Fibroblast of skin of right quadriceps (primary cell): ENCODE results near the gene TEX2.

Experiments
- DNase-seq: peaks from one replicate; pipeline ENCODE4 v3.0.0-alpha.2; 2013

TEX2 gene

GRCh38 chr17:64269687-64270649 is 6.9 kb upstream of the TEX2 start:
- DNase-seq: no peak

GRCh38 chr17:64264891-64265290 is 1.8 kb upstream of the TEX2 start:
- no peak for DNase-seq

DNA sequence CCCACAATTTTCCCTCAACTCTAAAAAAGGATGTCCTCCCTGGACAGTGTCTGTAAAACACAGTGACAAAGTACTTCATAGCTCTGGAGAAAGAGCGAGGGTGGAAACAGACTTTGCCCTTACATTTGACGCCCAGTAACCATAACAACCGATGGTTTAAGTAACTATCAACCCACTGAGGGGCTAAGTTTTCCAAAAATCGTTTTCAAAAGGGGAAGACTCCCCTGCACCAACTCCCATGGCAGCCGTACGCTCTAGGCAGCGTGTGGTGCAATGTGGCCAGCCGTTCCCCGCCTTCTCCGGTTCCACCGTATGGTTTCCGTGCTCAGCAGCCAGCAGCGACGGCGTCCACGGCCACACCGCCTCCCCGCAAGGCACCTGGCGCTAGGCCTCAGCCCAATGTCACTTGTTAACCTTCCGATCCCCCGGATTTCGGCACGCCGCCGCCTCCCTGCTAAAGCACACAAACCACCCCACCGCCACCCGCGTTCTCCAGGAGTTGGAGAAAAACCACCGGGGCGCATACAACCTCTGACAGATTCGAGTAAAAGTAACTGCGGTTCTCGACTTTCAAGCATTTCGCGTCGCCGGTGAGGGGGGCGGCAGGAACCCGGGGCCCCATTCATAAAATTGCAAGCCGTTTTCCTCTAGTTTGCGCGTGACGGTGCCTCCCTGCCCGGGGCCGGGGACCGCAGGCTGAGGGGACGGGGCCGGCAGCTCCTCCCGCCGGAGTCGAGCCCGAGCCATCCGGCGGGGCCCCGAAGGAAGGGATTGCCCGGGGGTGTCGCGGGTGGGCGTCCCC is 661 bp downstream of the TEX2 start:
- no peak for DNase-seq

DNA sequence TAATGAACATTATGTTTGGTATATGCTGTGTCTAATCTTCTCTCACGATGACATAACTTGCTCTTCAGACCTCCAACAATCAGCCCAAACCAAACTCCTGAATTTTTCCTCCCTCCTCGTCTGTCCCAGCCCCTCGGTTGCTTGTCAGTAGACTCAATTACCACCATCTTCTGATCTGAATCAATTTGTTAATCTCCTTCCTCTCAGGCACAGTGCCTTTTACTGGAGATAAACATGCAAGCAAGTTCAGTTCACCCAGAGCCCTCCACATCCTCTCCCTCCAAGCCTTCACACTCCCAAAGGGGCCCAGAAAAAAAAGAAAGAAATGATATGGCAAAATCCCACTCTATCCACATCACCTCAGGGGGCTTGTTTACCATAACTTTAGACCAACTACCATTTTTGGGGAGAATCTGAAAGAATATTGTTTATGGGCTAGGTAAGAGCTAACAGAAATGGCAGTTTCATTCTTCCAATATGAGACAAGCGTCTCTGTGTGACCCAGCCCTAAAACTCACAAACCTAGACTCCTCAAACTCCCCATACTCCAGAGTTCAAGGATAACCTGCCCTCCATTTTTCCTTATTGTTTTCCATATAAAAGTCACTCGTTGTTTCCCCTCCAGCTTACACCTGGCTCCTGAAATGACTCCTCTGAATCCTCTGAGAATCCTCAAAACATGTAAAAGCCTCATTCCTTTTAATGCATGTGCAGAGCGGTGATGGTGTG is 1.5 kb downstream of the TEX2 start:
- no peak for DNase-seq

- DNase-seq: no peak
Measured at GRCh38 chr17:64260886-64261285, 2.2 kb downstream of the TEX2 start.

DNA sequence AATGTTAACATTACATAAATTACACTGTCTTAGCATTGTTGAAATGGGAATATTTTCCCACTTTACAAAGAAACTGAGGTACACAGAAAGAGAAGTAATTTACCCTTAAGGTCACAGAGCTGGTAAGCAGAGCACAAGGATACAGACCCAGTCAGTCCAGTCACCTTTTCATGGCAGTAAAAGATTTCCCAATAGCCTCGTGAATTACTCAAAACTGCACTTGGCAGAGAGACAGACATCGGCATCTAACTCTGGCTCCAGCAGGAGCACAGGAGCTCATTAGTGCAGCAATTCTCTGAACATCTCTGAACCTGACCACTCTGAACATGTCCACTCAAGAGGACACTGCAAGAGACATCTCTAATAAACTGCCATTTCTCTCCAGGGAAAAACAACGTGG is 3.1 kb downstream of the TEX2 start:
- DNase-seq: peak; percentile 40

- no peak for DNase-seq
Measured at GRCh38 chr17:64259426-64259825, 3.6 kb downstream of the TEX2 start.

DNA sequence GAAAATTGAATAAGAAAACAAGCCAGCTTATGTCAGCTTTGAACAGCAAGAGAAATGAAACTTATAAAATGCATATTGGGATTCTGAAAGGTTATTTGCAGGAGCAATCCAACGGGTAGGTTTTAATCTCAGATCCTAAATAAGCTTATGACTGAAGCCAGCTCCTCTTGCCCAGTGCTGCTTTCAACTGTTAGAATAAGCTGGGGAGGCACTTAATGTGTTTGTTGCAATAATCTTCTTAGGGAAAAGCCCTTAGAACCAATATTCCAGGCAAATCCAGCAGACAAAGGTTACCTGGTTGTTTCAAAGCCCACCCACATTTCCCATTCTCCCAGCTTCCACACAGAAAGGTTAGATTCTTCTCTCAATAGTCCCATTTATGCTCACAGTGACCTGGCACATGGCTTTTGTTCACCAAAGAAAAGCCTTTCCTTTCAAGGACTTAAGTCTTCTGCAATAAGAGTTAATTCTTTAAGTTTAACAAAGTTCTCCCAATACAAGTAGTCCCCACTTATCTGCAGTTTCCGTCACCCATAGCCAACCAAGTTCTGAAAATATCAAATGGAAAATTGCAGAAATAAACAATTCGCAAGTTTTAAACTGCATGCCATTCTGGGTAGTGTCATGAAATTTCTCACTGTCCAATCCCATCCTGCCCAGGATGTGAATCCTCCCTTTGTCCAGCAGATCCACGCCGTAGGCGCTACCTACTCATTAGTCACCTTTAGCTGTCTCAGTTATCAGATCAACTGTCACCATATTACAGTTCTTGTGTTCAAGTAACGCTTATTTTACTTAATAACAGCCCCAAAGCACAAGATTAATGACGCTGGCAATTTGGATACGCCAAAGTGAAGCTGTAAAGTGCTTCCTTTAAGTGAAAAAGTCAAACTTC is 5.9 kb downstream of the TEX2 start:
- DNase-seq: no peak

GRCh38 chr17:64255764-64256163 is 7.3 kb downstream of the TEX2 start:
- DNase-seq: no peak

GRCh38 chr17:64254755-64255154 is 8.3 kb downstream of the TEX2 start:
- DNase-seq: no peak

GRCh38 chr17:64253470-64253869 is 9.6 kb downstream of the TEX2 start:
- DNase-seq: no peak

GRCh38 chr17:64252831-64253230 is 10.2 kb downstream of the TEX2 start:
- DNase-seq: peak; percentile 23

DNA sequence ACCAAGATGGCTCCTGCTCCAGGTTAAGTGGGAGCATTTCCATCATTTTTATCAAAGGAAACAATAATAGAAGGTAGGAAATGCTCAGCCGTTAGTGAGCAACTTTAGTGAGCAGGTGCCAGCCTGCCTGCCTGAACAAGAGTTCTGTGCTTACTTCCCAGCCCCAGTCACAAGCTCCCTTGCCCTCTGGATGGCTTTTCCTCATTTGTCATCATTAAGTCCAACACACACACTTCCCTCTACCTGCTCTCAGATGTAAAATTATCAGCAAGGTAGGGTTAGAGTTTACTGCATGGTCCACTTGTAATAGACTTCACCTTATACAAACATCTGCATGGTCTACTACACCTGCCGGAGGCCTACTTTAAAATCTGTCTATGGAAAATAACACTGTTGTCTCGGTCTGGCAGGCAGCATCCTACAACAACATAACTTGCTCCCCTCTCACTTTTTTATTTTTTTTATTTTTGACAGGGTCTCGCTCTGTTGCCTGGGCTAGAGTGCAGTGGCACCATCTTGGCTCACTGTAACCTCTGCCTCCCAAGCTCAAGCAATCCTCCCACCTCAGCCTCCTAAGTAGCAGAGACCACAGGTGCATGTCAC is 12.7 kb downstream of the TEX2 start:
- DNase-seq: no peak

DNA sequence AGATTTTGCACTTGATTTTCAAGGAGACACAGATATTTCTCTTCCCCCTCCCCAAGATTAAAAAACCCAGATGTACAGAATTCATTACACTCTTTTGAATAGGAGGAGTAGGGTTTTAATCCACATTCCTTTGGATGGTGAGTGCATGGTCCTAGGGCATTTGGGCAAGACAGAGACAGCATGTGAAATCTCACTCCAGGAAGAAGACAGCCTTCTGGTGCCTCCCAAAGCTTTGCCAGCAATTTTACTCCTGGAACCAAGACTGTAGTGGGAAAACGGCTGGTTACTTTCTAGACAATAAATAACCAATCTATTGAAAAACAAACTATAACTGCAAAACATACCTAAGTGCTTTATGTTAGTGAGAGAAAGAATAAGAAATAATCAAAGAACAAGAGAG is 15.2 kb downstream of the TEX2 start:
- no peak for DNase-seq

- DNase-seq: peak; percentile 67
Measured at GRCh38 chr17:64245218-64246145, 17.6 kb downstream of the TEX2 start.

- DNase-seq: peak; percentile 35
Measured at GRCh38 chr17:64244165-64244564, 18.9 kb downstream of the TEX2 start.

- no peak for DNase-seq
Measured at GRCh38 chr17:64243340-64243739, 19.7 kb downstream of the TEX2 start.

DNA sequence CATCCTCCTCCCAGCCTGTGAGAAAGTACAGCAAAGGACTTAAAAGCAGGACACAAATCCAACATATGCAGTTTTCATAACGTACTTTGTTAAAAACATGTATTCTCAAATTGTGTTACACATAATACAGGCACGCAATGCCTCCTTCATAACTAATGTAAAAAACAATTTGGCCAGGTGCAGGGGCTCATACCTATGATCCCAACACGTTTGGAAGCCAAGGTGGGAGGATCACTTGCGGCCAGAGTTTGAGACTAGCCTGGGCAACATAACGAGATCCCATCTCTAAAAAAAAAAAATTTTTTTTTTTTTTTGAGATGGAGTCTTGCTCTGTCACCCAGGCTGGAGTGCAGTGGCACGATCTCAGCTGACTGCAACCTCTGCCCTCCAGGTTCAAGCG is 20.4 kb downstream of the TEX2 start:
- DNase-seq: no peak

GRCh38 chr17:64240741-64241347 is 22.2 kb downstream of the TEX2 start:
- peak; percentile 87 for DNase-seq

DNA sequence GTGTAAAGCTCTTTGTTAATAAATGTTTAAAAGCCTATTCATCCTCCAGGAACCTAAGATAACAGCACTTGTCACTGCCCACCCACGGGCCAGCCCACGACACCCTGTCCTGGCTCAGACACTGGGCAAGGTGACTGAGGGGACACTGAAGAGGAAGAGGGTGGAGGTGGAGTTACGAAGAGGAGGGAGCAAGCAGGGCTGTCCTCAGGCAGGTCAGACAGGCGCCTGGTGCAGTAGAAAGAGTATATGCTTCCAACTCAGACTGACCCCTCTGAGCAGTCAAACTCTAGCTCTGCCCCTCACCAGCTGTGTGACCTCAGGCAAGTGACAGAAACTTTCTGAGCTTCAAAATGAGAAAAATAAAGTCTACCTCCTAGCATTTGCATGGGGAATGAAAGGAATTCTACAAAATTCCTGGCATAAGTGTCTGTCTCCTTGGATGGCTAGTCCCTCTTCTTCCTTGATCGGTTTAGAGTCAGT is 22.8 kb downstream of the TEX2 start:
- DNase-seq: no peak
